A172 (cell line): ENCODE data around the gene TRO. TPM values are rescaled to one million over a fixed set of nuclear protein-coding genes. Genes with fewer than 3 reads are reported as not detected.

Experiments
- DNase-seq: peaks from one replicate; pipeline ENCODE4 v3.0.0-alpha.2; 2015; ENCODE audit warnings: low spot score
- total RNA-seq: library from RNA; depleted of rRNA; stranded (reverse); fragments of >200 nt; shearing (Covaris generic); gene quantifications from 2 replicates; pipeline ENCODE4 v1.2.3, GENCODE V29; 2014; rRNA removed

TRO gene
- total RNA-seq, 1 experiment from 2014 or later = 3.3 TPM

- no peak for DNase-seq
Measured at GRCh38 chrX:54964766-54965497, 44.3 kb downstream of the TRO start.

GRCh38 chrX:54977387-54977786 is 56.8 kb downstream of the TRO start:
- no peak for DNase-seq

GRCh38 chrX:54978448-54978847 is 57.8 kb downstream of the TRO start:
- no peak for DNase-seq

DNA sequence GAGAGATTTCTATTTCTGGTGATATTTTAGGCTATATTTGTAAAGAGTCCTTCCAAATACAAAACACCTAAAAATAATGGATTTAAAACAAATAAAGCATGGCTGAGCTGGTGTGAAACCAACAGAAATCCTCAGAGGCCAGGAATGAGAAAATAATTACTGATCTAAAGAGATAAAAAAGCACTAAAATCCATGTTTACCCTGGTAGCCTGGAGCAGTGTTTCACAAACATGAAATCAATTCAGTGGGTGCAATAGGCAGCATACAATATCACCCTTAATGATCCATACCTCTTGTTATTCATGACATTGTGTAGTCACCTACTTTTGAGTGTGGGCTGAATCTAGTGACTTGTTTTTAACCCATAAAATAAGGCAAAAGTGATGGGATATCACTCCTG is 58.8 kb downstream of the TRO start:
- no peak for DNase-seq

DNA sequence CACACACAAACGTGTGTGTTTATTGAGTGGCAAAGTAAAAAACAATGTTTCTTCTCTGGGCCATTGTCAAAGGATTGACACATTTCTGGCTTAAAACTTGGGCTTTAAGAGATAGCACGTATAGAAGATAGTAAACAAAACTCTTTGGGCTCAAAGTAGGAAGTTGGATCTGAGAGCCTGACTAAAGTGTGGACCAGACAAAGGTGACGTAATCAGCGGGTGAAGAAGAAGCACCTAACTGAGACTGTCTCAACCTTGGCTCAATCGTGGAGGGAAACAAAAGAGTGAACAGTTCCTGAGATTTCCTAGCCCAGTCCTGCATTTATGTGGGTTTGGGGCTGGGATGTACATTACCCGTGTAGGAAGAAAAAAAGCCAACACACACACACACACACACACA is 59.7 kb downstream of the TRO start:
- DNase-seq = no peak

Other genes with a start within 250 kb of the TRO start
- not detected in 2 replicates for gene ITIH6, start 122.6 kb upstream of the TRO start, total RNA-seq
- 130 and 139 TPM in 2 replicates for gene MAGED2, start 113.1 kb upstream of the TRO start, total RNA-seq
- not detected in 2 replicates for gene PFKFB1, start 73.4 kb downstream of the TRO start, total RNA-seq
- gene APEX2, start 79.5 kb downstream of the TRO start, total RNA-seq = 16.4 and 19.2 TPM in 2 replicates
- gene ALAS2, start 110.2 kb downstream of the TRO start, total RNA-seq = not detected in 2 replicates
- not detected in 2 replicates for gene PAGE2B, start 154.2 kb downstream of the TRO start, total RNA-seq
- not detected in 2 replicates for gene PAGE2, start 168.2 kb downstream of the TRO start, total RNA-seq